Raji (cell line): ENCODE data around the gene KLK15.
A peak's percentile ranks its signal among the peaks of the same experiment; 100 is the strongest.

Experiments
- POLR2A ChIP-seq: IDR thresholded peaks from 2 replicates; pipeline ENCODE4 v1.6.1; 2011; ENCODE audit warnings: low read depth, low read length, control low read depth; ENCODE audit not compliant: insufficient read depth

KLK15 gene

GRCh38 chr19:50817941-50818858 is 15.2 kb downstream of the KLK15 start:
- 0 out of 2 replicates have a peak, but pooled peaks have one; percentile 14 for TF ChIP-seq POLR2A

- TF ChIP-seq POLR2A: no peak
Measured at GRCh38 chr19:50815439-50815838, 17.9 kb downstream of the KLK15 start.

GRCh38 chr19:50814883-50815282 is 18.5 kb downstream of the KLK15 start:
- no peak for TF ChIP-seq POLR2A

GRCh38 chr19:50812474-50812873 is 20.9 kb downstream of the KLK15 start:
- TF ChIP-seq POLR2A: no peak

- no peak for TF ChIP-seq POLR2A
Measured at GRCh38 chr19:50808856-50809255, 24.5 kb downstream of the KLK15 start.

- TF ChIP-seq POLR2A: peak; percentile 89
Measured at GRCh38 chr19:50804420-50805272, 28.7 kb downstream of the KLK15 start.

GRCh38 chr19:50803633-50804419 is 29.5 kb downstream of the KLK15 start:
- TF ChIP-seq POLR2A: no peak

GRCh38 chr19:50801107-50801506 is 32.3 kb downstream of the KLK15 start:
- TF ChIP-seq POLR2A: no peak

GRCh38 chr19:50799547-50799851 is 33.9 kb downstream of the KLK15 start:
- no peak for TF ChIP-seq POLR2A

- no peak for TF ChIP-seq POLR2A
Measured at GRCh38 chr19:50798659-50799546, 34.5 kb downstream of the KLK15 start.

- TF ChIP-seq POLR2A: no peak
Measured at GRCh38 chr19:50797781-50798658, 35.4 kb downstream of the KLK15 start.

GRCh38 chr19:50797429-50797780 is 36.0 kb downstream of the KLK15 start:
- no peak for TF ChIP-seq POLR2A
